Left lung (tissue), 10 donors: Measurements from ENCODE around the gene ASIC3. TPM values are rescaled to one million over a fixed set of nuclear protein-coding genes. Genes with fewer than 3 reads are reported as not detected.
A peak's percentile ranks its signal among the peaks of the same experiment; 100 is the strongest.

Experiments used
- ATAC-seq: fragments of 200-7000 bp; cut with Tn5 transposase; one replicate; pipeline ENCODE4 v1.9.1; 2020; ENCODE audit warnings: moderate library complexity
- DNase-seq, 4 donors: peaks; one replicate each; pipeline ENCODE4 v3.0.0-alpha.2; 2013 to 2020
- H3K27ac ChIP-seq, 2 donors: fragments of 200-600 bp; sonication (generic) in 1 of 2; one replicate each; pipeline versions ENCODE4 v1.5.0 to v1.8.0; 2020 to 2021
- H3K27me3 ChIP-seq, 2 donors: fragments of 200-600 bp; sonication (generic) in 1 of 2; one replicate each; pipeline versions ENCODE4 v1.5.0 to v1.8.0; 2020 to 2021
- H3K36me3 ChIP-seq, 2 donors: fragments of 200-600 bp; sonication (generic) in 1 of 2; one replicate each; pipeline versions ENCODE4 v1.5.0 to v1.8.0; 2020 to 2021
- H3K4me1 ChIP-seq, 2 donors: fragments of 200-600 bp; one replicate each; pipeline ENCODE4 v1.8.0; 2021
- H3K4me3 ChIP-seq, 2 donors: fragments of 200-600 bp; sonication (generic) in 1 of 2; one replicate each; pipeline versions ENCODE4 v1.5.0 to v1.8.0; 2020 to 2021; ENCODE audit warnings: mild to moderate bottlenecking in 1 of 2
- H3K9me3 ChIP-seq, 2 donors: fragments of 200-600 bp; sonication (generic) in 1 of 2; one replicate each; pipeline versions ENCODE4 v1.5.0 to v1.8.0; 2020 to 2021
- intact Hi-C, 2 donors: fragments of 100-400 bp; cut with DNase I; formaldehyde crosslinking; loops; one replicate each; pipeline versions ENCODE4 v1.11.2 to v1.14.2; 2022
- polyA plus RNA-seq, 6 donors: library from polyadenylated mRNA; unstranded; fragments of 120-200 nt; gene quantifications; one replicate each; pipeline ENCODE4 v1.2.1, GENCODE V29; 2013; ENCODE audit not compliant: insufficient read length in 6 of 6
- total RNA-seq, 2 donors: library from RNA; stranded (reverse); fragmentation: NEBNext Ultra II Directional; extraction: Animal tissue kit (Norgen Biotek cat#: 25700); gene quantifications; one replicate each; pipeline ENCODE4 v1.2.1, GENCODE V29; 2021
- TF ChIP-seq, protein P1 (sequence below), 2 donors: fragments of 200-600 bp; sonication (generic) in 1 of 2; IDR thresholded peaks; one replicate each; pipeline versions ENCODE4 v1.5.0 to v1.8.0; 2021; ENCODE audit warnings: antibody characterized with exemption in 2 of 2
- donor health status: DM: no; HTN: yes; CAD: no.
- donor health status: DM: no; HTN: no; CAD: no.

The ASIC3 gene
- total and polyA plus RNA-seq, 8 donors: 2.3 to 6.0 (median 3.4) TPM

DNA sequence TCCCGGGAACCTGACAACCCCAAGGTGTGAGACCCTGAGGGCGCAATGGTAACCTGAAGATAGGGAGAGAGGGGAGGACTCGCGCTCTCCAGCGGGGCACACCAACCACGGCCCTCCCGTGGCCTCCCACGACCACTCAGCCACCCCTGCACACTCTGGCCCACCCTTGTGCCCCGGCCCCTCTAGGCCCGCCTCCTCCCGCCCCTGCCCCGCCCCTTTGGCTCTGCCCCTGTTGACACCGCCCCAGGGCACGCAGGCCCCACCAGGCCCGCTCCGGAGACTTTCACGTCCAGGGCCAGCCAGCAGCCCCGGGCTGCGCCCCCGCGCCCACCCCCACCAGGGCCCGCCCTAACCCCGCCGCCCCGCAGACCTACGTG is 35.0 kb upstream of the ASIC3 start:
- H3K9me3 ChIP-seq: no peaks in the 10 kb centered on the region
- no peaks in the 10 kb centered on the region for H3K36me3 ChIP-seq
- peaks cover 15 to 56% of the 10 kb centered on the region in 2 donors for H3K4me1 ChIP-seq
- DNase-seq (peak in 1 of 4 donors; percentile 78), ATAC-seq (no peak)
- no peak overlapping the region for H3K27ac ChIP-seq
- H3K4me3 ChIP-seq: peak overlapping the region in 1 of 2 donors; percentile 34
- H3K27me3 ChIP-seq: peaks cover 10 to 97% of the 10 kb centered on the region in 2 donors
- TF ChIP-seq, protein P1, sequence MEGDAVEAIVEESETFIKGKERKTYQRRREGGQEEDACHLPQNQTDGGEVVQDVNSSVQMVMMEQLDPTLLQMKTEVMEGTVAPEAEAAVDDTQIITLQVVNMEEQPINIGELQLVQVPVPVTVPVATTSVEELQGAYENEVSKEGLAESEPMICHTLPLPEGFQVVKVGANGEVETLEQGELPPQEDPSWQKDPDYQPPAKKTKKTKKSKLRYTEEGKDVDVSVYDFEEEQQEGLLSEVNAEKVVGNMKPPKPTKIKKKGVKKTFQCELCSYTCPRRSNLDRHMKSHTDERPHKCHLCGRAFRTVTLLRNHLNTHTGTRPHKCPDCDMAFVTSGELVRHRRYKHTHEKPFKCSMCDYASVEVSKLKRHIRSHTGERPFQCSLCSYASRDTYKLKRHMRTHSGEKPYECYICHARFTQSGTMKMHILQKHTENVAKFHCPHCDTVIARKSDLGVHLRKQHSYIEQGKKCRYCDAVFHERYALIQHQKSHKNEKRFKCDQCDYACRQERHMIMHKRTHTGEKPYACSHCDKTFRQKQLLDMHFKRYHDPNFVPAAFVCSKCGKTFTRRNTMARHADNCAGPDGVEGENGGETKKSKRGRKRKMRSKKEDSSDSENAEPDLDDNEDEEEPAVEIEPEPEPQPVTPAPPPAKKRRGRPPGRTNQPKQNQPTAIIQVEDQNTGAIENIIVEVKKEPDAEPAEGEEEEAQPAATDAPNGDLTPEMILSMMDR (IDR thresholded peaks at IDR 0.05): no peak
- intact Hi-C loops: no loop called here

DNA sequence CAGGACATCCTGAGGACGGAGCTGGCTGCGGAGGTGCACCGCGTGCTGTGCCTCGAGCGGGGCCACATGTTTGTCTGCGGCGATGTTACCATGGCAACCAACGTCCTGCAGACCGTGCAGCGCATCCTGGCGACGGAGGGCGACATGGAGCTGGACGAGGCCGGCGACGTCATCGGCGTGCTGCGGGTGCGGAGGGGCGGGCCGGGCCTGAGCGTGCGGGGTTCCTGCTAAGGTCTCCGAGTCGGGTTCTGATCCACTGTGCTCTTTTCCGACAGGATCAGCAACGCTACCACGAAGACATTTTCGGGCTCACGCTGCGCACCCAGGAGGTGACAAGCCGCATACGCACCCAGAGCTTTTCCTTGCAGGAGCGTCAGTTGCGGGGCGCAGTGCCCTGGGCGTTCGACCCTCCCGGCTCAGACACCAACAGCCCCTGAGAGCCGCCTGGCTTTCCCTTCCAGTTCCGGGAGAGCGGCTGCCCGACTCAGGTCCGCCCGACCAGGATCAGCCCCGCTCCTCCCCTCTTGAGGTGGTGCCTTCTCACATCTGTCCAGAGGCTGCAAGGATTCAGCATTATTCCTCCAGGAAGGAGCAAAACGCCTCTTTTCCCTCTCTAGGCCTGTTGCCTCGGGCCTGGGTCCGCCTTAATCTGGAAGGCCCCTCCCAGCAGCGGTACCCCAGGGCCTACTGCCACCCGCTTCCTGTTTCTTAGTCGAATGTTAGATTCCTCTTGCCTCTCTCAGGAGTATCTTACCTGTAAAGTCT is 34.4 kb upstream of the ASIC3 start:
- DNase-seq: peak in 3 of 4 donors; percentile 73 to 88 (median 85)
- H3K4me3 ChIP-seq: peak overlapping the region in 1 of 2 donors; percentile 34
- peaks cover 16 to 97% of the 10 kb centered on the region in 2 donors for H3K27me3 ChIP-seq
- no peaks in the 10 kb centered on the region for H3K9me3 ChIP-seq
- no peaks in the 10 kb centered on the region for H3K36me3 ChIP-seq
- TF ChIP-seq, protein P1 (IDR thresholded peaks at IDR 0.05): no peak
- intact Hi-C loops: no loop called here
- ATAC-seq: no peak
- H3K4me1 ChIP-seq: peaks cover 17 to 56% of the 10 kb centered on the region in 2 donors
- H3K27ac ChIP-seq: no peak overlapping the region

DNA sequence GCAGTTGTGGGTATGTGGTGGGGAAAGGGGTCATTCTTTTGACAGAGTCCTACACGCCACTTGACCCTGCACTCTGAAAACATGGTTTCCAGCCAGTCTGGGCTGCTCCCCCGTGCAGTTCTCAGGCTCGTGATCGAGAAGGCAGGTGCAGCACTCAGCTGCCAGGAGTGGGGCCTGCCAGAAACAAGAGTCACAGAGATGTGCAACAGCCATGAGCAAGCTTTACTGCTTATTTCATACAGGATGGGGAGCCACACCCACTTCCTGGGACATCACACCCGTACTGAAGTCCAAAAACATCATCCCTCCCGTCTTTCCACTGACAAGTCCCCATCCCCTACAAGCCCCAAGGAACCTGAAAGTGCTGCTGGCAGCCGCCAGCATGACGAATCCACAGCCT is 33.4 kb upstream of the ASIC3 start:
- intact Hi-C loops: no loop called here
- TF ChIP-seq, protein P1 (IDR thresholded peaks at IDR 0.05): no peak
- Histone ChIP-seq H3K4me3 (no peak overlapping the region), H3K27ac (no peak overlapping the region), H3K4me1 (peaks cover 19 to 57% of the 10 kb centered on the region in 2 donors), H3K27me3 (peaks cover 22 to 97% of the 10 kb centered on the region in 2 donors), H3K36me3 (no peaks in the 10 kb centered on the region), H3K9me3 (no peaks in the 10 kb centered on the region)
- ATAC-seq (no peak), DNase-seq (no peak)

DNA sequence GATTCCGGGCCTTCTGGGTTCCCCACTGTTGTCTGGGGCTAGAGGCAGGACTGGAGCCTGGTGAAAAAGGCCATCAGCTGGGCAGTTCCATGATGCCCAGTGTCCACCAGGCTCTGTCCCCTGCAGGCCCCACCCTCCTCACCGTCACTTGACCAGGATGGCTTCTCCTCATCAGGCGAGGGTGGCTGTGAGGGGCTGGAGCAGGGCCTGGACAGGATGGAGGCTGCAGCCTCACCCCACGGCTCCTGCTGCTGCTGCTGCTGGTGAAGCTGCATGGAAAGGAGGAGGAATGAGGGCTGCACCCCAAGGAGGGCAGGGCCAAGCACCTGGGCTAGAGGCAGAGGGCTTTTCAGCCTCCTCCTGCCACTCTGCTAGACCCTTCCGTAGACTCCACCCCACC is 32.4 kb upstream of the ASIC3 start:
- DNase-seq: peak in 1 of 4 donors; percentile 49
- no peak overlapping the region for H3K4me3 ChIP-seq
- ATAC-seq: no peak
- no peaks in the 10 kb centered on the region for H3K9me3 ChIP-seq
- intact Hi-C loops: no loop called here
- TF ChIP-seq, protein P1 (IDR thresholded peaks at IDR 0.05): no peak
- peaks cover 14 to 46% of the 10 kb centered on the region in 2 donors for H3K4me1 ChIP-seq
- peaks cover 22 to 97% of the 10 kb centered on the region in 2 donors for H3K27me3 ChIP-seq
- no peaks in the 10 kb centered on the region for H3K36me3 ChIP-seq
- H3K27ac ChIP-seq: no peak overlapping the region

DNA sequence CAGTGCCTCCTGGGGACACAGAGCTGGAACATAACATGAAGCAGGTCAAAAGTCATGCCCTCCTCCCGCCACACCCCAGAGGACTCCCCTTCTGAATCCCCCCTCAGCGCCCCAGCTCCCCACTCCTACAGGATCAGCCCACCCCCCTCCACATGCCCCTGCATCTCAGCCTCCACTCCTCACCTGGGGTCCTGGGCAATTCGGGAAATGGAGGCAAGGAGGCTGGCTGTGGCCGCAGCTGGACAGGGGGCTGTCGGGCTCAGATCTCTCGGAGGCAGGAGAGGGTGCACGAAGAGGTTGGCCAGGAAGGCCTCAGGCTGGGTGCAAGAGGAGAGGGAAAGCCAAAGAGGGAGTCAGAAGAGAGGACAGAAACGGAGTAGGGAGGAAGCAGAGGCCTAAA is 31.8 kb upstream of the ASIC3 start:
- H3K4me1 ChIP-seq: peaks cover 12 to 43% of the 10 kb centered on the region in 2 donors
- TF ChIP-seq, protein P1 (IDR thresholded peaks at IDR 0.05): no peak
- no peaks in the 10 kb centered on the region for H3K36me3 ChIP-seq
- intact Hi-C loops: no loop called here
- H3K27me3 ChIP-seq: peaks cover 22 to 98% of the 10 kb centered on the region in 2 donors
- DNase-seq (peak in 1 of 4 donors; percentile 58), ATAC-seq (no peak)
- H3K27ac ChIP-seq: no peak overlapping the region
- no peaks in the 10 kb centered on the region for H3K9me3 ChIP-seq
- H3K4me3 ChIP-seq: no peak overlapping the region
